Keratinocyte (primary cell): ENCODE measurements around the gene SLC12A5. TPM values are rescaled to one million over a fixed set of nuclear protein-coding genes. Genes with fewer than 3 reads are reported as not detected.

Experiments used
- DNase-seq: peaks from one replicate; pipeline ENCODE4 v3.0.0-alpha.2; 2011; ENCODE audit warnings: low read depth, missing footprints, low spot score
- FAIRE-seq: peaks from 2 replicates; lab custom pipeline; 2011; peaks lifted over from hg19 to GRCh38; lab: Jason Lieb, UNC
- H2AFZ ChIP-seq: 2 replicates; pipeline ENCODE4 v1.6.0; 2012; ENCODE audit warnings: low read length, control low read depth, inconsistent platforms; ENCODE audit not compliant: control insufficient read depth
- H3K27ac ChIP-seq: 2 replicates; pipeline ENCODE4 v1.5.1; 2011; ENCODE audit warnings: low read length; ENCODE audit not compliant: control insufficient read depth, insufficient read depth
- H3K27me3 ChIP-seq: 3 replicates; pipeline ENCODE4 v1.6.0; 2011; ENCODE audit warnings: low read length; ENCODE audit not compliant: control insufficient read depth, insufficient read depth; ENCODE audit errors: extremely low read depth
- H3K36me3 ChIP-seq, 2 experiments: 2 replicates in 1 of 2; 3 replicates in 1 of 2; pipeline ENCODE4 v1.5.1; 2011; ENCODE audit warnings: low read length in 2 of 2, mild to moderate bottlenecking in 1 of 2; ENCODE audit not compliant: control insufficient read depth in 2 of 2, insufficient read depth in 2 of 2; ENCODE audit errors: extremely low read depth in 1 of 2
- H3K4me1 ChIP-seq: 3 replicates; pipeline ENCODE4 v1.5.1; 2011; ENCODE audit warnings: low read length; ENCODE audit not compliant: control insufficient read depth, insufficient read depth; ENCODE audit errors: extremely low read depth
- H3K4me2 ChIP-seq: 3 replicates; pipeline ENCODE4 v1.6.0; 2011; ENCODE audit warnings: low read depth, low read length; ENCODE audit not compliant: control insufficient read depth, insufficient read depth; ENCODE audit errors: extremely low read depth
- H3K4me3 ChIP-seq, 3 experiments: fragments of 200-600 bp in 1 of 3; sonication (generic) in 1 of 3; 2 replicates in 2 of 3; 3 replicates in 1 of 3; pipeline ENCODE4 v1.5.1; 2011 to 2016; ENCODE audit warnings: low read length in 3 of 3, mild to moderate bottlenecking in 3 of 3, control low read depth in 2 of 3, inconsistent platforms in 1 of 3, low read depth in 1 of 3, mixed read lengths in 1 of 3, mixed run types in 1 of 3, moderate library complexity in 1 of 3; ENCODE audit not compliant: control insufficient read depth in 2 of 3, insufficient read depth in 2 of 3; ENCODE audit errors: extremely low read depth in 1 of 3
- H3K79me2 ChIP-seq: 2 replicates; pipeline ENCODE4 v1.6.0; 2012; ENCODE audit warnings: low read length; ENCODE audit not compliant: control insufficient read depth, insufficient read depth
- H3K9ac ChIP-seq: 3 replicates; pipeline ENCODE4 v1.6.0; 2011; ENCODE audit warnings: low read length; ENCODE audit not compliant: control insufficient read depth, insufficient read depth; ENCODE audit errors: extremely low read depth
- H3K9me1 ChIP-seq: 3 replicates; pipeline ENCODE4 v1.6.0; 2011; ENCODE audit warnings: low read length; ENCODE audit not compliant: control insufficient read depth, insufficient read depth; ENCODE audit errors: extremely low read depth
- H3K9me3 ChIP-seq: 2 replicates; pipeline ENCODE4 v1.5.1; 2012; ENCODE audit warnings: low read depth, low read length; ENCODE audit not compliant: control insufficient read depth
- H4K20me1 ChIP-seq: 3 replicates; pipeline ENCODE4 v1.6.0; 2011; ENCODE audit warnings: low read length; ENCODE audit not compliant: control insufficient read depth, insufficient read depth; ENCODE audit errors: extremely low read depth
- CTCF ChIP-seq, 3 experiments: IDR thresholded peaks in 1 of 3; conservative IDR thresholded peaks in 1 of 3; optimal IDR thresholded peaks in 1 of 3; 2 replicates in 2 of 3; 3 replicates in 1 of 3; pipeline versions ENCODE3 to v1.5.1; 2011; ENCODE audit warnings: low read length in 3 of 3, mild to moderate bottlenecking in 3 of 3, moderate library complexity in 2 of 3, control low read depth in 1 of 3, inconsistent platforms in 1 of 3; ENCODE audit not compliant: insufficient read depth in 2 of 3; ENCODE audit errors: extremely low read depth in 1 of 3
- EZH2 ChIP-seq: IDR thresholded peaks from one replicate; pipeline ENCODE4 v1.6.1; 2012; ENCODE audit warnings: inconsistent platforms, mild to moderate bottlenecking, low read length, moderate library complexity
- dilution Hi-C: fragments of 300-500 bp; cut with MboI; formaldehyde crosslinking; loops from one replicate; pipeline ENCODE4 v1.7.0; 2020; ENCODE audit warnings: low sequenced_read_pairs; ENCODE audit not compliant: extremely low pct_ligation_motif_present
- polyA plus RNA-seq, 5 experiments: library from polyadenylated mRNA; depleted of rRNA in 3 of 5; stranded (reverse) in 3 of 5; stranded (forward) in 1 of 5; unstranded in 1 of 5; fragments of >200 nt; gene quantifications; 1 replicate in 1 of 5; 2 replicates in 3 of 5; 3 replicates in 1 of 5; pipeline versions ENCODE4 v1.2.1 to v1.2.3, GENCODE V29; 2011 to 2012; ENCODE audit warnings: missing spikeins in 2 of 5, low read depth in 1 of 5, low replicate concordance in 1 of 5

SLC12A5 gene
- polyA plus RNA-seq, 1 donor (not counting 4 experiments of a cell fraction or from before 2014, with no cell fraction given) = not detected

- Histone ChIP-seq H3K9me1 (peaks cover 2% of the 10 kb centered on the region), H3K4me1 (no peaks in the 10 kb centered on the region), H4K20me1 (peaks cover 6% of the 10 kb centered on the region), H3K4me3 (no peak overlapping the region), H3K27me3 (peaks cover 31% of the 10 kb centered on the region), H3K79me2 (no peaks in the 10 kb centered on the region), H3K36me3 (peaks cover 27 to 35% of the 10 kb centered on the region in 2 experiments), H3K9me3 (no peaks in the 10 kb centered on the region), H3K9ac (no peak overlapping the region), H2AFZ (no peak overlapping the region), H3K4me2 (no peak overlapping the region), H3K27ac (no peak overlapping the region)
- DNase-seq (no peak), FAIRE-seq (no peak)
- TF ChIP-seq CTCF (optimal IDR thresholded peaks at IDR 0.05 in 1 of 3, IDR thresholded peaks at IDR 0.05 in 1 of 3, conservative IDR thresholded peaks at IDR 0.05 in 1 of 3; ENCODE audit: extremely low read depth in 1 of 3, insufficient read depth in 2 of 3, low read length in 3 of 3) (no peak), EZH2 (no peak)
- dilution Hi-C loops = no loop called here
Observed at GRCh38 chr20:46060301-46060881, 31.4 kb downstream of the SLC12A5 start.

- Histone ChIP-seq H3K4me1 (no peaks in the 10 kb centered on the region), H3K9ac (no peak overlapping the region), H2AFZ (no peak overlapping the region), H3K4me3 (no peak overlapping the region), H3K79me2 (no peaks in the 10 kb centered on the region), H3K9me3 (no peaks in the 10 kb centered on the region), H3K9me1 (peaks cover 2% of the 10 kb centered on the region), H3K36me3 (peaks cover 29 to 36% of the 10 kb centered on the region in 2 experiments), H3K4me2 (no peak overlapping the region), H4K20me1 (peaks cover 6% of the 10 kb centered on the region), H3K27ac (no peak overlapping the region), H3K27me3 (peaks cover 25% of the 10 kb centered on the region)
- no peak for TF ChIP-seq EZH2
- TF ChIP-seq CTCF (optimal IDR thresholded peaks at IDR 0.05 in 1 of 3, IDR thresholded peaks at IDR 0.05 in 1 of 3, conservative IDR thresholded peaks at IDR 0.05 in 1 of 3; ENCODE audit: extremely low read depth in 1 of 3, insufficient read depth in 2 of 3, low read length in 3 of 3) = no peak
- dilution Hi-C loops = no loop called here
- DNase-seq (no peak), FAIRE-seq (no peak)
Observed at GRCh38 chr20:46060975-46061374, 32.0 kb downstream of the SLC12A5 start.
